Erythroblast (primary cell): Measurements from ENCODE around the gene FAAP100.

ENCODE experiments used
- DNase-seq, 2 experiments: peaks; one replicate each; lab custom pipeline; 2025; lab: John Stamatoyannopoulos, UW
- GATA1 ChIP-seq: IDR thresholded peaks from 2 replicates; pipeline ENCODE4 v1.6.1; 2011; ENCODE audit warnings: low read depth, mild to moderate bottlenecking, control low read depth, low read length, moderate library complexity
- POLR2A ChIP-seq: IDR thresholded peaks from 2 replicates; pipeline ENCODE4 v1.6.1; 2011; ENCODE audit warnings: mild to moderate bottlenecking, low read length

The FAAP100 gene

GRCh38 chr17:81515530-81516041 lies 36.6 kb downstream of the FAAP100 start:
- DNase-seq: no peak
- no peak for TF ChIP-seq GATA1
- TF ChIP-seq POLR2A: no peak

- peak in 1 of 2 experiments; percentile 27 for DNase-seq
These were observed 37.2 kb downstream of the FAAP100 start for GRCh38 chr17:81514739-81515529.

GRCh38 chr17:81514489-81514738 lies 37.7 kb downstream of the FAAP100 start:
- DNase-seq: no peak
- TF ChIP-seq GATA1: no peak
- TF ChIP-seq POLR2A: no peak

More at GRCh38 chr17:81514739-81515529, 37.2 kb downstream of the FAAP100 start:
- TF ChIP-seq GATA1 (no peak), POLR2A (no peak)

GRCh38 chr17:81513753-81514488 lies 38.2 kb downstream of the FAAP100 start:
- TF ChIP-seq GATA1: no peak
- TF ChIP-seq POLR2A: no peak
- DNase-seq: peak; percentile 36 to 58

- no peak for TF ChIP-seq POLR2A
- TF ChIP-seq GATA1: no peak
- DNase-seq: peak; percentile 52 to 63
These were observed 38.8 kb downstream of the FAAP100 start for GRCh38 chr17:81513372-81513752.

GRCh38 chr17:81512562-81513371 lies 39.4 kb downstream of the FAAP100 start, which contains the start of gene ACTG1:
ACTG1 (minus strand) TSS chr17:81512799; CDS start chr17:81512354, 445 bp downstream.
- peak; percentile 90 to 94 for DNase-seq
- TF ChIP-seq GATA1 (no peak), POLR2A (peak; percentile 57)

GRCh38 chr17:81511804-81512561 lies 40.2 kb downstream of the FAAP100 start:
- DNase-seq: peak; percentile 69 to 80
- no peak for TF ChIP-seq POLR2A
- no peak for TF ChIP-seq GATA1

- TF ChIP-seq POLR2A (no peak), GATA1 (no peak)
- DNase-seq: no peak
These were observed 40.7 kb downstream of the FAAP100 start for GRCh38 chr17:81511554-81511803.

- TF ChIP-seq GATA1 (no peak), POLR2A (no peak)
- DNase-seq: peak in 1 of 2 experiments; percentile 48
These were observed 41.2 kb downstream of the FAAP100 start for GRCh38 chr17:81510785-81511553.

GRCh38 chr17:81509972-81510784 lies 42.0 kb downstream of the FAAP100 start:
- peak in 1 of 2 experiments; percentile 32 for DNase-seq
- TF ChIP-seq GATA1 (no peak), POLR2A (no peak)

GRCh38 chr17:81509207-81509971 lies 42.8 kb downstream of the FAAP100 start:
- DNase-seq: peak in 1 of 2 experiments; percentile 32
- TF ChIP-seq GATA1 (no peak), POLR2A (peak; percentile 52)
